Kidney glomerular epithelial cell (primary cell): Measurements from ENCODE around the gene CLN6.
"Not testable (repeated sequence)": the region's sequence is repeated elsewhere in the genome, so short reads cannot be mapped to it uniquely, and the experiment has no call there.

Experiments
- DNase-seq: peaks from one replicate; lab custom pipeline; 2025; lab: John Stamatoyannopoulos, UW

Gene CLN6

DNA sequence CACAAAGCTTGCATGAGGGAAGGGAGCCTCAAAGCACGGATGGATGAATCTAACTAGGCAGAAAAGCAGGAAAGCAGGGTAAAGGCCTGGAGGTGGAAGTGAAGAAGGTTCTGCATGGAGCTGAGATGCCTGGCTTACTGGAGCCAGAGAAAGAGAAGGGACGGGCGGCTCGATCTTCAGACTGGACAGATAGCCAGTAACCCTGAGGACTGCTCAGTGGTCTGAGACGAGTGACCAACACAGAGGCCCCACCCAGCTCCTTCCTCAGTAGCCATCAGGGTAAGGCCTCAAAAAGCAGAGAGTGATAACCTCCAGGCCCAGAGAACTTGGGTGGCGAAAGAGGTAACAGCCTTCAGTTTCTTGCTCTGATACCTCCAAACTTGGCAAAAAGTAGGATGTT, 6.4 kb downstream of the CLN6 start:
- no peak for DNase-seq

DNA sequence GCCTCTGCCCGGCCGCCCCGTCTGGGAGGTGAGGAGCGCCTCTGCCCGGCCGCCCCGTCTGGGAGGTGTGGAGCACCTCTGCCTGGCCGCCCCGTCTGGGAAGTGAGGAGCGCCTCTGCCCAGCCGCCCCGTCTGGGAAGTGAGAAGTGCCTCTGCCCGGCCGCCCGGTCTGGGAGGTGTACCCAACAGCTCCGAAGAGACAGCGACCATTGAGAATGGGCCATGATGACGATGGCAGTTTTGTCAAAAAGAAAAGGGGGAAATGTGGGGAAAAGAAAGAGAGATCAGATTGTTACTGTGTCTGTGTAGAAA, 7.1 kb downstream of the CLN6 start:
- DNase-seq: not testable (repeated sequence)

DNA sequence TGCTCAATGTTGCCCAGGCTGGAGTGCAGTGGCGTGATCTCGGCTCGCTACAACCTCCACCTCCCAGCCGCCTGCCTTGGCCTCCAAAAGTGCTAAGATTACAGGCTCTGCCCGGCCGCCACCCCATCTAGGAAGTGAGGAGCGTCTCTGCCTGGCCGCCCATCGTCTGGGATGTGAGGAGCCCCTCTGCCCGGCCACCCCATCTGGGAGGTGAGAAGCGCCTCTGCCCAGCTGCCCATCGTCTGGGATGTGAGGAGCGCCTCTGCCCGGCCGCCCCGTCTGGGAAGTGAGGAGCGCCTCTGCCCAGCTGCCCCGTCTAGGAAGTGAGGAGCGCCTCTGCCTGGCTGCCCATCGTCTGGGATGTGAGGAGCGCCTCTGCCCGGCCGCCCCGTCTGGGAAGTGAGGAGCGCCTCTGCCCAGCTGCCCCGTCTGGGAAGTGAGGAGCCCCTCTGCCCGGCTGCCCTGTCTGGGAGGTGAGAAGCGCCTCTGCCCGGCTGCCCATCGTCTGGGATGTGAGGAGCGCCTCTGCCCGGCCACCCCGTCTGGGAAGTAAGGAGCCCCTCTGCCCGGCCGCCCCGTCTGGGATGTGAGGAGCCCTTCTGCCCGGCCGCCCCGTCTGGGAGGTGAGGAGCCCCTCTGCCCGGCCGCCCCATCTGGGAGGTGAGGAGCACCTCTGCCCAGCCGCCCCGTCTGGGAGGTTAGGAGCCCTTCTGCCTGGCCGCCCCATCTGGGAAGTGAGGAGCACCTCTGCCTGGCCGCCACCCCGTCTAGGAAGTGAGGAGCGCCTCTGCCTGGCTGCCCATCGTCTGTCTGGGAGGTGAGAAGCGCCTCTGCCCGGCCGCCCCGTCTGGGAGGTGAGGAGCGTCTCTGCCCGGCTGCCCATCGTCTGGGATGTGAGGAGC, 7.7 kb downstream of the CLN6 start:
- not testable (repeated sequence) for DNase-seq

DNA sequence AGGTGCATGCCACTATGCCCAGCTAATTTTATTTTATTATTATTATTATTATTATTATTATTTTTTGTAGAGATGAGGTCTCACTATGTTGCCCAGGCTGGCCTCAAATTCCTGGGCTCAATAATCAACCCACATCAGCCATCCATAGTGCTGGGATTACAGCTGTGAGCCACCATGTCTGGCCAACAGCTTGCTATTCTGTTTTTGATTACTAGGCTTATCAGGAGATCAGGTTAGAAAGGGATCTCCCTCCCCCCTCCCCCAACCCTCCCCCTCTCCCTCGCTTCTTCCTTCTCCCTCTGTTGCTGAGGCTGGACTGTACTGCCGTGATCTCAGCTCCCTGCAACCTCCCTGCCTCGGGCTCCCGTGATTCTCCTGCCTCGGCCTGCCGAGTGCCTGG, 8.6 kb downstream of the CLN6 start:
- DNase-seq: no peak

DNA sequence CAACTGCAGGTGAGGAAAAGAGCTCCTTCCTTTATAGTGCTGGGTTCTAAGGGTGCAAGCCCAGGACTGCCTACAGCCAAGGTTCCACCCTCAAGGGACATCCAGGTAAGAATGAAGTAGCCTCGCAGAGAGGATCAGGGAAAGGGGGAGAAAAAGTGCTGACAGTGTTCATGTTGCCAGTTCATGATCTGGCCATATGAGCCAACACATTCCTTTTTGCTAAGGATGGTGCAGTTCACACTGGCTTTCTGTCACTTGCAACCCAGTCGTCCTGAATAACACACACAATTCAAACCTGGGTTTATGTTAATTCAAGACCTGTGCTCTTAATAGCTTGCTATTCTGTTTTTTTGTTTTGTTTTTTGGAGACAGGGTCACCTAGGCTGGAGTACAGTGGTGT, 9.0 kb downstream of the CLN6 start:
- DNase-seq: no peak

DNA sequence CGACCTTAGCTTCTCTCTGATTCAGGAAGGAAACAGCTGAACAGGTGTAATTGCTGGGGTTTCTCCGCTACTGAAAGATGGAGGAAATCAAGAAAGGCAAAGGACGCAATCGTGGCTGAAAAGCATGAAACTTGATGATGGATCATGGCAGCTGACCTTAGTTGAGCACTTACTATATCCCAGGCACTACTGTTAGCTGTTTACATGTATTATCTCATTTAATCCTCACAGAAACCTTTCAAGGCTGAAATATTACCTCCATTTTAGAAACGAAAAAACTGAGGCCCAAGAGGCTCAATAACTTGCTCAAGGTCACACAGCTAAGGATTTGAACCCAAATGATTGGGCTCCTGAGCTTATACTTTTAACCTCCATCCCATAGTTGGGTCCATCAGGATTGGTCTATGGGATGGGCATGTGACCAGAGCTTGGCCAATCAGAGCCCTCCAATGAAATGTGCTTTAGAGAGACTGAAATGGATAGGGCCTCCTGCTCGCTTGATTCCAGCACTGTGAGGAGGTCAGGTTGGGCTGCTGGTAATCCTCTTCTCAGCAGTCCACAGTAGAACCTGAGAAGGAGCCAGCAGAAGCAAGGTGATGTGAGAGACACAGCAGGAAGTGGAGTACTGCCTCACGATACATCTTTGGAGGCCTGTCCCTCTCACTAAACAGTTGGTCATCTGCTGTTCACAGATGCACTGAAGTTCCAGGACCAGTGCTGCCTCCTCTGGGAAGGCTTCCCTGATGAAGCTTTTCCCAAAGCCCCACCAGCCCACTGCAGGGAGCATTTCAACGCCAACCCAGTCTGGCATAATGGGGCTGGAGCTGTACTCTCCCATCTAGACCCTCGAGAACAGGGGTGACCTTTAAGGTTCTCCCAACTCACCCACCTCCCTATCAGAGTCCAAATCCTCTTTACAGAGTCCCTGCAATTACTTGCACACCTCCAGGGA, 10.4 kb downstream of the CLN6 start:
- DNase-seq: no peak

DNA sequence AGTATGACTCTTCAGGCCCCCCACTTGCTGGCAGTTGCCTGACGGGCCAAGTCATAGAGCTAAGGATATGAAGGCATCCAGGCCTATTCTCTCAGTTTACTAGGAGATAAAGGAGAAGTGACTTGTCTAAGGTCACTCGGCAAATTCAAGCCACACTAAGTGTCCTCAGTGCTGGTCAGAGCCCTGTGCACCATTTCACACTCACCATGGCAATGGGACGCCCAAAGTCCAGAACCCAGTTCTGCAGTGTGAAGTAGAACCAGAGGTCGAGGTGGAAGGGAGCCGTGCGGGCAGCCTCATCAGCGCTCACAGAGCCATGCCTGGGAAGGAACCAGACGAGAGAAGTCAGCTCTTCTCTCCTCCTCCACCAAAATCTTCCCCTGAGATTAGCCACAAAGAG, 11.2 kb downstream of the CLN6 start:
- no peak for DNase-seq

DNA sequence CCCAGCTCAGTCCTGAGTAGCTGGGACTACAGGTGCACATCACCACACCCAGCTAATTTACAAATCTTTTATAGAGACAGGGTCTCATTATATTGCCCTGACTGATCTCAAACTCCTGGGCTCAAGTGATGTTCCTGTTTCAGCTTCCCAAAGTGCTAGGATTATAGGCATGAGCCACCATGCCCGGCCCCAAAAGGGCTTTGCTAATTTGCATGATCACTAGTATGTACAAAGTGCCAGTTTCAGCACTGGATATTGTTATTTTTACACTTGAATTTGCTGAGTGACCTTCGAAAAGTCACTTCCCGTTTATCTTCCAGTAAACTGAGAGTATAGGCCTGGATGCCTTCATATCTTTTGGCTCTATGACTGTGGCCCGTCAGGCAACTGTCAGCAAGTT, 12.2 kb downstream of the CLN6 start:
- no peak for DNase-seq

DNA sequence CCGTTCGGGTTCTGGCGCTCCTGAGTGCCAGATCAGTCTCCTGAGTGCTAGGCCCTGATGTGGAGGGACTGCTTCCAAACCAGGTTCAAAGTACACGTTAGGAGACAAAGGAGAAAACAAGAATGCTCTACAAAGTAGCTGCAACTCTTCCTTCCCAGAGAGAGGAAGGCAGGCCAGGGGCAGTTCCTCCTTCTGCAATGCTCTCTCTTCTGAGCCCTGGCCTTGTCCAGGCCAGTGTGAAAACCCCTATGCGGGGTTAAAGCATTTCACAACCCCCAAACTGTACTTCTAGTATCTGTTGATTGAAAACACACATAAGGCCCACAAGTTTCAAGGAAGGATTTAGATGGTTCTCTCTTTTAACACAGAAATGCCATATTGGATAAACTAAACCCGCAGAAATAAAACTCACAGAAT, 14.7 kb downstream of the CLN6 start:
- no peak for DNase-seq

DNA sequence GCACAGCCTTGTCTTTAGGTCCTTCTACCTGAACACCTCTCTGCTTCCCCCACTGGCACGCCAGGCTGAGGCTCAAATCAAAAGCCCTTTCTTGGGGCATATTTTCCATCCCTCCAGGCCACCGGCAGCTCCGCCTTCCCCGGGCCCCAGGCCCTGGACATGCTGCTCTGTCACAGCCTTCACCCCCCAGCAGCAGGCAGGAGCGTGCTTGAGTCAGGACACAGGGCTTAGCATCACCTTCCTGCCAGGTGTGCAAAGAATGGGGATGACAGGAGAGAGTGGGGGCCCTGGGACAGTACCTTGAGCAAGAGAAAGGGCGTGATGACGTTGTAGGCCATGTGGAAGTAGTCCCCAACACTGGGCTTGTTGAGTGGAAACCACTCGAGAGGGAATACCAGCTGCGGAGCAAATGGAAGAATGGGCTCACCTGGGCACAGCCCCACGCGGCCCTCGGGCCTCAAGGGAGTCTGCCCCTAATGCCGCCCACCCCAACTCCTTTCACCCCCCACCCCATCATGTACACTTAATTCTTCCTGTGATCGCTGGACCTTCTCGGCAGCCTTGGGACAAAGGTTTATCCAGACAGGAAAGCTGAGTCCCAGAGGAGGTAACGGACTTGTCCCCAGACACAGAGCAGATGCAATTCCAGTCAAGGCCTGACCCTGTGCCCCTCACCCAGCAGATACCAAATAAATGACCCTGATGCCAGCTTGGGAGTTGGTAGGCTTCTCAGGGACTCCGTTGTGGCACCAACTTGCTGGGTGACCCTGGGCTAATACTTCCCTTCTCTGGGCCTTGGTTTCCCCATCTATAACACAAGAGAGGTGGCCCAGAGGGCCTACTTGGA, 15.3 kb downstream of the CLN6 start:
- no peak for DNase-seq

DNA sequence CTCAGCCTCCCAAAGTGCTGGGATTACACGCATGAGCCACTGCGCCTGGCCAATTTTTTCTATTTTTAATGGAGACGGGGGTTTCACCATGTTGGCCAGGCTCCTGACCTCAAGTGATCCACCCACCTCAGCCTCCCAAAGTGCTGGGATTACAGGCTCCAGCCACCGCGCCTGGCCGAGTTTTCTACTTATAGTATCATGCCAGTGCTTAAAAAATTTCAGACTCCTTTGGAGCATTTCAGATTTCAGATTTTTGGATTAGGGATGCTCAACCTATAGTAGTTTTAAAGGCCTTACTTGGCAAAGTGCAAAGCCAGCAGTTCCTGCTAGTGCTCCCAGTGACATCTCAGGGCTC, 16.1 kb downstream of the CLN6 start:
- not testable (repeated sequence) for DNase-seq

DNA sequence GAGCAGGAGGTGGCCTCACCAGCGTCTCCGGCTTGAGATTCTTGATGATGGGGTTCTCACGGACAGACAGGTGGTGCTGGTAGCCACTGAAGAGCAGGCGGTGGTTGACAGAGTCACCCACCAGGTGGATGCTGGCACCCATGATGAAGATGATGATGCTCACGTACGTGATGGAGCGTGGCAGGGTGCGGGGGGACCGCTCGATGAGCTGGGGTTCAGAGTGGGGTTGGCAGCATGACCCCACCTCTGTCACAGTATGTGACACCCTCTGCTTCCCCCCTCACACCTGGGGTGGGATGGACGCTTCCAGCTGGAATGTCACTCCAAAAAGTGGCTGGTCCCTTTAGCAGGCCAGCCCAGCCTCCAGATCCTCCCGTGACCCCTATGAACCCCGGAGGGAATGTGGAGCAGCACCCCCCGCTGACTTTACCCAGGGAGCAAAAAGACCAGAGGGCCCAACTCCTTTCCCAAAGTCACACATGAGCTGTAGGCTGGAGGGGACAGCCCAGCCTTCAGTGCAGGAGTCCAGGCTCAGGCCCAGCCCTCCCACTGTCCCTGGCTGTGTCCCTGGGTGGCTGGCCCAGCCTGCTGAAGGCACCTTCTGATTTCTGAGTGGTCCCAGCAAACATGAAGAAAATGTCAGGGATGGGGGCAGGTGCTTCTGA, 17.7 kb downstream of the CLN6 start:
- no peak for DNase-seq

DNA sequence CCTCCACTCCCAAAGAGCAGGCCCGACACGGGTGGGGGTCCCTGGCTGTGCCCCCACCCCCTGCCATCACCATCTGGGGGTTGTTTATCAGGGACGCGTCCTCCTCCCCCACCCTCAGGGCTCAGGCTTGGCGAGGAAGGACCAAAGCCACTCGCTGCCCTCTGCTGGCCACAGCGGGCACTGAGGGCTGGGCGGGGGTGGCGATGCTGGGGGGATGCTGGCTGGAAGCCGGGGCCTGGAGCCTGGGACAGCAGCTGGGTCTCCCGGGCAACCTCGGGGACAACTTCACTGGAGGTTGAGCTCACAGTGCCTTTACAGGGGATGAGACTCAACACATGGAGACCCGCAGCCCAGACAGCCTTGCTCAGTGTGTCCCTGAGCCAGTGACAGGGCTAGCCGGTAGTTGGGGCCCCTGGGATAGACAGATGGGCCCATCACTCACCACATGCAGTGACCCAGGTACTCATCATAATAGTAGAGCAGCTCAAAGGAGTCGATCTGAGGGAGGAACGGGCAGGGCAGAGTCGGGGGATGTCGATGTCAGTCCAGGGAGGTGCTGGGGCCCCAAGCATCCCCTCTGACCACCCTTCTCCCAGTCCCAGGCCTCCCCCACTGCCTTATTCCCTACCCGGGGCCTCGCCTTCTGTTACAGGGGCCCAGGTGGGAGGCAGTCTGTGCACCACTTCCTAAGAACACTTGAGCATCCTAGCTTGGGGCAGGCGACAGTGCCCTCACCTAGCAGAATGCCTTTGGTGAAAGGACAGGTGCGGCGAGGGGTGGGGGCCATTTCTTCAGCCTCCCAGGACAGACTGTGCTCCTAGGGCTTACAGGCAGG, 18.5 kb downstream of the CLN6 start:
- DNase-seq: no peak

DNA sequence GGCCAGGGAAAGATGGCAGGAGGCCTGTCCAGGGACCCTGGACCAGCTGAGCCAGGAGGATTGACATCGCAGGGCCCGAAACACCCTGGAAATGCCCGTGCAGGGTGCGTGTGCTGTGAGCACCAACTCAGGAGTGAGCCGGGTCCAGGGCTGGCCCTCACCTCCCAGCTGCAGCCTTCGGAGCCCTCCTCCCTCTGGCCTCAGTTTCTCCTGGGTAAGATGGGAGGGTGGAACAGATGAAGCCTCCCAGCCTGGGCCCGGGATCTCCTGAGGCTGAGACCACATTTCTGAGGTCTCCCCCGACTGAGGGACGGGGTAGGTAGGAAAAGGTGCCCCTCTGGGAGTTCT, 19.1 kb downstream of the CLN6 start:
- DNase-seq: no peak

DNA sequence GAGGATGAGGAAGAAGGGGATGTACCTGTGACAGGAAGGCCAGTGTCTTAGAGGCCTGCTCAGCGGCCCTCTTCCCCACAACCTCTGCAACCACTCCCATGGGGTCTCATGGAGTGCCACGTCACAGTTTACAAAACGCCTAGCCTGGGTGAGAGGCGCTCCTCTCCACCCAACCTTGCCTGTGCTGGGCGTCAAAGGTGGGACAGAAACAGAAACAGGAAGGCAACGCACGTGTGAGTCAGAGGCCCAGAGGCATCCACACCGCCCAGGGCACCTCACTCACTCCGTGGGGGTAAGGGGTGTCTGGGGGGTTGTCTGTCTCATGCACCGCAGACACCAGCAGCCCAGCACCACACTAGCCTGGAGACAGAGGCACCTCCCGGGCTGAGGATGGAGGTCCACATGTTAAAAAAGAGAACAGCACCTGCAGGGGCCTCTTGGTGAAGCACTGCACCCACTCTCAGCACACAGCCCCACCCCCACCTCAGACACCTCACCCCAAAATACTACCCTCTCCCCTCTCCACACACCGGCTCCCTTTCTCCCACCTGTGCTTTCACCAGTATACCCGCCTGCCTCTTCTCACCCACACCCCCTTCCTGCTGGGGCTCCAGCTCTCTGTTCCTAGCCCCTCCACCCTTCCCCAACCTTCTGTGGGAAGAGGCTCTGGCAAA, 19.7 kb downstream of the CLN6 start:
- DNase-seq: no peak

DNA sequence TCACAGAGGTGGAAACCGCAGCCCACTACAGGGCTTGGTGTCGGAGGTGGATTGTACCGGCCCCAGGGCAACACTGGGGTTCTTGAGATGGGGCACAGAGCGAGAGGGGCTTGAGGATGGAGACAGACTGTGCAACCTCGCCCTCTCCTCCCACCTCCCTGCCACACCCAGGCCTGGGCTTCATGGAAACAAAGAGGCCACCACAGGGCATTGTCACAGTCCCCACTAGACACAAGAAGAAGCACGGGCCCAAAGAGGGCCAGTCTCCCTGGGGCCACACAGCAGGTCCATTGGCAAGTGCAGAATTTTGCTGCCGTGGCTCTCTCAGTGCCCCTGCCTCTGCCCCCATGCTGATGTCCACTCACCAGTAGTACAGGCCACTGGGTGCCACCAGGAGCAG, 20.3 kb downstream of the CLN6 start:
- no peak for DNase-seq

DNA sequence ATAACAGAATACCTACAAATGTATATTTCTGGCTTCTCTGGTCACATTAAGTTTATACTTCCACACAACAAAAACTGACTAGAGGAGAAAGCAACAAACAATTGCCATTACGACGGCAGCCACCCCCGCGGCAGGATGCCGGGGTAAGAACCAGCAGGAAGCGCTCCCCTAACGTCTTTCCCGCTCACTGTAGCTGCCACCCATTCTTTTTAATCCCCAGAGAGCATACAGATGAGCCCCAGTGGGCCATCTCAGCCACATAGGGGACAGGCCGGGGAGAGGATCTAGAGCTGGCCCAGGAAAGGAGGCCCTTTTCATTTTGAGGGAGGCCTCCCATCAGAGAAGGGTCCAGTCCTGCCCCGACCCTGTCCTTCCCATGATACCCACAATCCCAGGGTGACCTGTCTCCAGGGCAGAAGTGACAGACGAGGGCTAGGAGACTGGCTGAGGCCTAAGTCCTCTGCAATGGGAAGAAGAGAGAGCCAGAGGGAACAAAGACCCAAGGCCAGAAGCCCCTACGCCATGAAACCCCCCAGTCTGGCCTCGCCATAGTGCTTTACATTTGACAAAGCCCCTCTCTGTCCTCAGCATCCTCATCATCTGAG, 20.8 kb downstream of the CLN6 start:
- DNase-seq: no peak

DNA sequence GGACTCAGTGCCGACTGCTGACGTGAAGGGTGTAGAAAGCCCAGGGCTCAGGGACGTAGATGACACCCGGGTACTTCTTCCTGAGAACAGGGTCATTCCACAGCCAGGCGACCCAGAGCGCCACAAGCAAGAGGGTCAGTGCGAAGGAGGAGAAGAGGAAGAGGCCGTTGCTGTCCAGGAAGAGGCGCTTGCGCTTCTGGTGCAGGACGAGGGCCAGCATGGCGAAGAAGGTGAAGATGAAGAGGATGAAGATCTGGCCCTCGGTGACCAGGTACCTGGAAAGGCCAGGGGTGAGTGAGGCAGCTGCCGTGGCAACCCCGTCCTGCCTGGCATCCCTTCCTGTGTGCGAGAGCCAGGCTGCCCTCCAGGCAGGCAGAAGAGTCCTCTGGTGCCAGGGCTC, 21.4 kb downstream of the CLN6 start:
- no peak for DNase-seq

DNA sequence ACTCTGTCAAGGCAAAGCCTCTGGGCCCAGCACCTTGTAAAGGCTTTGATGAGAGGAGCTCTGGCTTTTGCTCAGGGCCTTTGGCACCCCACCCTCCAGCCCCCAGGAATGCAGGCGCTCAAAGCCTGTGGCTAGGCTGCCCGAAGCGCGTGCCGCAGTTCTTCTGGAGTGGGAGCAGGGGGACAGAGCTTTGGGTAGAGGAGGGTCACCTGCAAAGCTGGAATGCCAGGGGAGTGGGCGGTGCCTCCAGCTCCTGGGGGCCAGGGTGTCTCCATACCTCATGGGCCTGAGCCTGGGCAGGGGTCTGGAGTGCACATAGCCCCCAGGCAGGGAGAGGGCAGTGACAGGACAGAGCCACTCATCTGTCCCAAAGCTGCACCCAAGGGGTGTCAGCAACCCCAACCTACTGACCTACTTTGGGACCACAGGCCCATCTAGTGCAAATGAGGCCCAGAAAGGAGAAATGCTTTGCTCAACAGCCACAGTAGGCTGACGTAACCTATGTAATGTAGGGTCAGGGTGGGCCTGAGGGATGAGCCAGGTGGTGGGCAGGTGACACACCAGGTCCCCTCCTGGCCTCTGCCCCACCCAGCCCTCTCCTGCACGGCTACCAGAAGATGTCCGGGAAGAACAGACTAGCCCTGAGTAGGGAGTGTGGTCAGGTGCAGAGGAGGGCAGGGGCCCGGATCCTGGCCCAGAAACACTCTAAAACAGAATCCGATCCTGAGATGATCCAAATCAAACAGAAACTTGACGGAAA, 22.2 kb downstream of the CLN6 start:
- DNase-seq: no peak
